Hematopoietic multipotent progenitor cell treated with erythropoietin and hydrocortisone succinate and interleukin-3 and kit ligand, for 15 days (in vitro differentiated cells): ENCODE results near the gene PDE8B.

Experiments
- DNase-seq: peaks from one replicate; pipeline ENCODE4 v3.0.0-alpha.2; 2015; ENCODE audit warnings: low spot score

PDE8B gene

GRCh38 chr5:77321793-77322394, 111.4 kb downstream of the PDE8B start:
- DNase-seq = no peak

- DNase-seq = no peak
Measured at GRCh38 chr5:77322406-77322805, 111.9 kb downstream of the PDE8B start.

- DNase-seq = no peak
Measured at GRCh38 chr5:77325921-77326541, 115.6 kb downstream of the PDE8B start.

GRCh38 chr5:77326986-77327734, 116.7 kb downstream of the PDE8B start:
- no peak for DNase-seq

- DNase-seq = no peak
Measured at GRCh38 chr5:77328930-77329647, 118.6 kb downstream of the PDE8B start.

GRCh38 chr5:77329664-77330430, 119.4 kb downstream of the PDE8B start:
- DNase-seq = no peak

GRCh38 chr5:77333036-77333435, 122.6 kb downstream of the PDE8B start:
- no peak for DNase-seq

GRCh38 chr5:77333451-77334123, 123.1 kb downstream of the PDE8B start:
- DNase-seq = no peak

- no peak for DNase-seq
Measured at GRCh38 chr5:77337246-77337645, 126.8 kb downstream of the PDE8B start.

GRCh38 chr5:77337686-77338085, 127.2 kb downstream of the PDE8B start:
- no peak for DNase-seq

- no peak for DNase-seq
Measured at GRCh38 chr5:77339337-77339890, 128.9 kb downstream of the PDE8B start.

GRCh38 chr5:77343165-77343564, 132.7 kb downstream of the PDE8B start:
- DNase-seq = no peak

GRCh38 chr5:77347435-77348098, 137.1 kb downstream of the PDE8B start:
- no peak for DNase-seq

GRCh38 chr5:77353251-77353650, 142.8 kb downstream of the PDE8B start:
- DNase-seq = no peak

GRCh38 chr5:77354454-77354853, 144.0 kb downstream of the PDE8B start:
- DNase-seq = no peak

- DNase-seq = no peak
Measured at GRCh38 chr5:77355080-77355479, 144.6 kb downstream of the PDE8B start.

- no peak for DNase-seq
Measured at GRCh38 chr5:77355751-77356150, 145.3 kb downstream of the PDE8B start.

- no peak for DNase-seq
Measured at GRCh38 chr5:77356740-77357139, 146.3 kb downstream of the PDE8B start.

- no peak for DNase-seq
Measured at GRCh38 chr5:77358255-77359205, 148.1 kb downstream of the PDE8B start.
